GM12891 (cell line): Measurements from ENCODE around the gene DACH1.

Experiments
- PAX5 ChIP-seq: IDR thresholded peaks from 2 replicates; pipeline ENCODE4 v1.6.1; 2011; ENCODE audit warnings: low read length, moderate library complexity, mild to moderate bottlenecking; ENCODE audit not compliant: insufficient read depth, severe bottlenecking
- POLR2A ChIP-seq: IDR thresholded peaks from 2 replicates; pipeline ENCODE4 v1.6.1; 2011; ENCODE audit warnings: low read depth, low read length, control low read depth
- POLR2AphosphoS5 ChIP-seq: IDR thresholded peaks from 2 replicates; pipeline ENCODE4 v1.6.1; 2011; ENCODE audit warnings: low read depth, low read length, control low read depth
- SPI1 ChIP-seq: IDR thresholded peaks from 2 replicates; pipeline ENCODE4 v1.6.1; 2011; ENCODE audit warnings: low read depth, low read length, control low read depth
- TAF1 ChIP-seq: IDR thresholded peaks from 2 replicates; pipeline ENCODE4 v1.6.1; 2011; ENCODE audit warnings: low read depth, low read length, control low read depth

- TF ChIP-seq SPI1, result no peak
- TF ChIP-seq POLR2AphosphoS5, result no peak
- no peak for TF ChIP-seq POLR2A
- no peak for TF ChIP-seq TAF1
- TF ChIP-seq PAX5, result no peak
Observed at GRCh38 chr13:71828117-71828516, 38.9 kb downstream of the DACH1 start.
